ENCODE data around the gene SMYD5. TPM values are rescaled to one million over a fixed set of nuclear protein-coding genes. Genes with fewer than 3 reads are reported as not detected.
A peak's percentile ranks its signal among the peaks of the same experiment; 100 is the strongest.

Gene SMYD5
- total and polyA plus RNA-seq, 4 donors = 10.8 to 19.5 (median 15.9) TPM

- H3K9me3 ChIP-seq (ENCODE audit: control insufficient read depth in 4 of 4, insufficient read depth in 3 of 4, low read length in 3 of 4) = no peaks in the 10 kb centered on the region
- peaks cover 0 to 2% (median 0%) of the 10 kb centered on the region in 4 donors for H3K36me3 ChIP-seq (ENCODE audit: control insufficient read depth in 4 of 4, insufficient read depth in 4 of 4, low read length in 4 of 4)
- H3K4me1 ChIP-seq (ENCODE audit: control insufficient read depth in 5 of 5, insufficient read depth in 5 of 5, low read length in 5 of 5) = peaks cover 0 to 8% (median 0%) of the 10 kb centered on the region in 5 donors
- H3K27me3 ChIP-seq (ENCODE audit: control insufficient read depth in 3 of 3, insufficient read depth in 3 of 3, low read length in 2 of 3) = no peaks in the 10 kb centered on the region
- DNase-seq (peak; percentile 75 to 80 (median 77)), ATAC-seq (ENCODE audit: insufficient read depth, low FRiP score) (peak; percentile 54)
- 55% methylated on average over 20 of the region's 20 CpGs for WGBS, 2 donors
- peak; percentile 81 for TF ChIP-seq CTCF (IDR thresholded peaks at IDR 0.05; ENCODE audit: control extremely low read depth, extremely low read depth)
- H3K9ac ChIP-seq (ENCODE audit: insufficient read depth in 1 of 2, low read length in 2 of 2) = no peak overlapping the region
- H3K4me3 ChIP-seq = no peak overlapping the region
- no peak overlapping the region for H3K27ac ChIP-seq (ENCODE audit: low read depth in 1 of 2, low read length in 1 of 2)
Measured at GRCh38 chr2:73212448-73213176, 1.4 kb upstream of the SMYD5 start.

- Histone ChIP-seq H3K27ac (ENCODE audit: low read depth in 1 of 2, low read length in 1 of 2) (no peak overlapping the region), H3K9me3 (ENCODE audit: control insufficient read depth in 4 of 4, insufficient read depth in 3 of 4, low read length in 3 of 4) (no peaks in the 10 kb centered on the region), H3K36me3 (ENCODE audit: control insufficient read depth in 4 of 4, insufficient read depth in 4 of 4, low read length in 4 of 4) (peaks cover 0 to 3% (median 2%) of the 10 kb centered on the region in 4 donors), H3K4me3 (no peak overlapping the region), H3K9ac (ENCODE audit: insufficient read depth in 1 of 2, low read length in 2 of 2) (no peak overlapping the region), H3K4me1 (ENCODE audit: control insufficient read depth in 5 of 5, insufficient read depth in 5 of 5, low read length in 5 of 5) (peaks cover 0 to 8% (median 0%) of the 10 kb centered on the region in 5 donors), H3K27me3 (ENCODE audit: control insufficient read depth in 3 of 3, insufficient read depth in 3 of 3, low read length in 2 of 3) (no peaks in the 10 kb centered on the region)
- DNase-seq (peak in 1 of 3 donors; percentile 1), ATAC-seq (ENCODE audit: insufficient read depth, low FRiP score) (no peak)
- 83 to 84% methylated on average over 4 of the region's 4 CpGs for WGBS, 2 donors
- TF ChIP-seq CTCF (IDR thresholded peaks at IDR 0.05; ENCODE audit: control extremely low read depth, extremely low read depth) = no peak
Measured at GRCh38 chr2:73215254-73215653, 1.2 kb downstream of the SMYD5 start.

GRCh38 chr2:73217160-73217559, 3.1 kb downstream of the SMYD5 start:
- Histone ChIP-seq H3K9me3 (ENCODE audit: control insufficient read depth in 4 of 4, insufficient read depth in 3 of 4, low read length in 3 of 4) (no peaks in the 10 kb centered on the region), H3K27me3 (ENCODE audit: control insufficient read depth in 3 of 3, insufficient read depth in 3 of 3, low read length in 2 of 3) (no peaks in the 10 kb centered on the region), H3K36me3 (ENCODE audit: control insufficient read depth in 4 of 4, insufficient read depth in 4 of 4, low read length in 4 of 4) (peaks cover 4 to 14% (median 13%) of the 10 kb centered on the region in 4 donors), H3K9ac (ENCODE audit: insufficient read depth in 1 of 2, low read length in 2 of 2) (no peak overlapping the region), H3K4me3 (no peak overlapping the region), H3K4me1 (ENCODE audit: control insufficient read depth in 5 of 5, insufficient read depth in 5 of 5, low read length in 5 of 5) (peaks cover 0 to 8% (median 0%) of the 10 kb centered on the region in 5 donors), H3K27ac (ENCODE audit: low read depth in 1 of 2, low read length in 1 of 2) (no peak overlapping the region)
- no peak for ATAC-seq (ENCODE audit: insufficient read depth, low FRiP score)
- 94 to 97% methylated on average over 5 of the region's 5 CpGs for WGBS, 2 donors
- DNase-seq = no peak
- no peak for TF ChIP-seq CTCF (IDR thresholded peaks at IDR 0.05; ENCODE audit: control extremely low read depth, extremely low read depth)
